HL-60 (cell line): ENCODE results near the gene RTP5.

ENCODE experiments used
- DNase-seq, 2 experiments: peaks; one replicate each; pipeline ENCODE4 v3.0.0-alpha.2; 2010 to 2020; ENCODE audit warnings: low read depth in 1 of 2, low spot score in 1 of 2
- H3K27ac ChIP-seq: fragments of 250-450 bp; sonication (Bioruptor Pico); replicated peaks from 2 replicates; pipeline ENCODE4 v1.5.1; 2020; ENCODE audit warnings: mild to moderate bottlenecking, moderate library complexity
- H3K27me3 ChIP-seq: fragments of 250-450 bp; sonication (Bioruptor Pico); 2 replicates; pipeline ENCODE4 v1.5.1; 2021; ENCODE audit warnings: mild to moderate bottlenecking, moderate library complexity; ENCODE audit not compliant: insufficient read depth, poor library complexity, severe bottlenecking
- H3K4me3 ChIP-seq: replicated peaks from 2 replicates; pipeline ENCODE4 v1.5.1; 2011; ENCODE audit warnings: mild to moderate bottlenecking, control low read depth, low read length; ENCODE audit not compliant: insufficient read depth
- GABPA ChIP-seq: IDR thresholded peaks from 2 replicates; pipeline ENCODE4 v1.6.1; 2012; ENCODE audit warnings: low read depth
- POLR2AphosphoS5 ChIP-seq: IDR thresholded peaks from 2 replicates; pipeline ENCODE4 v1.6.1; 2012; ENCODE audit warnings: low read depth
- SPI1 ChIP-seq: IDR thresholded peaks from 2 replicates; pipeline ENCODE4 v1.6.1; 2012; ENCODE audit warnings: low read depth, mild to moderate bottlenecking, borderline replicate concordance
- TF ChIP-seq, protein P1 (sequence below): IDR thresholded peaks from one replicate; pipeline ENCODE4 v1.5.1; 2011; ENCODE audit warnings: low read length, control low read depth, inconsistent platforms; ENCODE audit not compliant: insufficient read depth
- TF ChIP-seq, protein P2 (sequence below): IDR thresholded peaks from 2 replicates; pipeline ENCODE4 v1.6.1; 2012; ENCODE audit warnings: low read depth; ENCODE audit not compliant: insufficient replicate concordance

RTP5 gene

DNA sequence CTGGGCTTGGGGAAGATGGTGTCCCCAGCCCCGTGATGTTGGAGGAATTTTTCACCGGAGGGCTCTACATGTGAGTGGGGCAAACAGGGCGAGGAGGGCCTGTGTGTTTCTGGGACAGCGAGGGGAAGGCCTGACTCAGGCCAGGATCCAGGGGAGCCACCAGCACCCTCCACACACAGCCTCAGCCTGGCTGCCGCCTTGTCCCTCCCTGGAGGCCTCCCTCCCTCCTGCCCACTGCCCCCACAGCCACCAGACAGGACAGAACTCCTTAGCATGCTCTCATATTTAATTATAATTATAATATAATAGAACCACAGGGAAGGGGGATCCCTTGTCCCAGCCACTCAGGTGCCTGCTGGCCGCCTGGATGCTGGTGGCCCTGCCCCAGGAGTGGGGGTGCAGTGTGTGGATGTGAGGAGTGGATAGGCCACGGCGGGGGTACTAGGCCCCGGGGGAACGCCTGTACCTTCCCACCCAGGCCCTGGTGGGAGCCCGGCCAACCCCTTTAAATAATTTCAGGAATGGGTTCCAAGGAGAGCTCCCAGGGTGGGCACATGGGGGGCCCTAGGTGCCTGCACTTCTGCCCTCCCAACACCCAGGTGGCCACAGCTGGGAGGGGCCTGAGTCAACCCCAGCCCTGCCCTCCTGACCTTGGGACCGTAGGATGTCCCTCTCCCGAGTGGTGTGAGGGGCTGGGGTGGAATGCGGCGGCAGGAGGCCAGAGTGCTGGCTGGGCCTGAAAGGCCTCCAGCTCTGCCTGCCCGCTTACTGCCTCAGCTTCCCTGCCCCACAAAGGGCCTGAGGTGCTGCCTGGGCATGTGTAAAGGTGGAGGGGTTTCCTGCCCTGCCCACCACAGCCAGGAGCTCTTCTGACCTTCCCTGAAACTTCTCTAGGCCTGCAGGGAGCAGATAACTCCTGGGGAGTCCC is 19.6 kb upstream of the RTP5 start:
- TF ChIP-seq, protein P1, sequence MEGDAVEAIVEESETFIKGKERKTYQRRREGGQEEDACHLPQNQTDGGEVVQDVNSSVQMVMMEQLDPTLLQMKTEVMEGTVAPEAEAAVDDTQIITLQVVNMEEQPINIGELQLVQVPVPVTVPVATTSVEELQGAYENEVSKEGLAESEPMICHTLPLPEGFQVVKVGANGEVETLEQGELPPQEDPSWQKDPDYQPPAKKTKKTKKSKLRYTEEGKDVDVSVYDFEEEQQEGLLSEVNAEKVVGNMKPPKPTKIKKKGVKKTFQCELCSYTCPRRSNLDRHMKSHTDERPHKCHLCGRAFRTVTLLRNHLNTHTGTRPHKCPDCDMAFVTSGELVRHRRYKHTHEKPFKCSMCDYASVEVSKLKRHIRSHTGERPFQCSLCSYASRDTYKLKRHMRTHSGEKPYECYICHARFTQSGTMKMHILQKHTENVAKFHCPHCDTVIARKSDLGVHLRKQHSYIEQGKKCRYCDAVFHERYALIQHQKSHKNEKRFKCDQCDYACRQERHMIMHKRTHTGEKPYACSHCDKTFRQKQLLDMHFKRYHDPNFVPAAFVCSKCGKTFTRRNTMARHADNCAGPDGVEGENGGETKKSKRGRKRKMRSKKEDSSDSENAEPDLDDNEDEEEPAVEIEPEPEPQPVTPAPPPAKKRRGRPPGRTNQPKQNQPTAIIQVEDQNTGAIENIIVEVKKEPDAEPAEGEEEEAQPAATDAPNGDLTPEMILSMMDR, result no peak
- TF ChIP-seq, protein P2, sequence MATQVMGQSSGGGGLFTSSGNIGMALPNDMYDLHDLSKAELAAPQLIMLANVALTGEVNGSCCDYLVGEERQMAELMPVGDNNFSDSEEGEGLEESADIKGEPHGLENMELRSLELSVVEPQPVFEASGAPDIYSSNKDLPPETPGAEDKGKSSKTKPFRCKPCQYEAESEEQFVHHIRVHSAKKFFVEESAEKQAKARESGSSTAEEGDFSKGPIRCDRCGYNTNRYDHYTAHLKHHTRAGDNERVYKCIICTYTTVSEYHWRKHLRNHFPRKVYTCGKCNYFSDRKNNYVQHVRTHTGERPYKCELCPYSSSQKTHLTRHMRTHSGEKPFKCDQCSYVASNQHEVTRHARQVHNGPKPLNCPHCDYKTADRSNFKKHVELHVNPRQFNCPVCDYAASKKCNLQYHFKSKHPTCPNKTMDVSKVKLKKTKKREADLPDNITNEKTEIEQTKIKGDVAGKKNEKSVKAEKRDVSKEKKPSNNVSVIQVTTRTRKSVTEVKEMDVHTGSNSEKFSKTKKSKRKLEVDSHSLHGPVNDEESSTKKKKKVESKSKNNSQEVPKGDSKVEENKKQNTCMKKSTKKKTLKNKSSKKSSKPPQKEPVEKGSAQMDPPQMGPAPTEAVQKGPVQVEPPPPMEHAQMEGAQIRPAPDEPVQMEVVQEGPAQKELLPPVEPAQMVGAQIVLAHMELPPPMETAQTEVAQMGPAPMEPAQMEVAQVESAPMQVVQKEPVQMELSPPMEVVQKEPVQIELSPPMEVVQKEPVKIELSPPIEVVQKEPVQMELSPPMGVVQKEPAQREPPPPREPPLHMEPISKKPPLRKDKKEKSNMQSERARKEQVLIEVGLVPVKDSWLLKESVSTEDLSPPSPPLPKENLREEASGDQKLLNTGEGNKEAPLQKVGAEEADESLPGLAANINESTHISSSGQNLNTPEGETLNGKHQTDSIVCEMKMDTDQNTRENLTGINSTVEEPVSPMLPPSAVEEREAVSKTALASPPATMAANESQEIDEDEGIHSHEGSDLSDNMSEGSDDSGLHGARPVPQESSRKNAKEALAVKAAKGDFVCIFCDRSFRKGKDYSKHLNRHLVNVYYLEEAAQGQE, result no peak
- TF ChIP-seq GABPA, result no peak
- TF ChIP-seq SPI1, result no peak
- TF ChIP-seq POLR2AphosphoS5, result no peak
- no peak overlapping the region for H3K27ac ChIP-seq
- DNase-seq, result no peak
- H3K27me3 ChIP-seq, result peaks cover 1% of the 10 kb centered on the region
- no peak overlapping the region for H3K4me3 ChIP-seq

DNA sequence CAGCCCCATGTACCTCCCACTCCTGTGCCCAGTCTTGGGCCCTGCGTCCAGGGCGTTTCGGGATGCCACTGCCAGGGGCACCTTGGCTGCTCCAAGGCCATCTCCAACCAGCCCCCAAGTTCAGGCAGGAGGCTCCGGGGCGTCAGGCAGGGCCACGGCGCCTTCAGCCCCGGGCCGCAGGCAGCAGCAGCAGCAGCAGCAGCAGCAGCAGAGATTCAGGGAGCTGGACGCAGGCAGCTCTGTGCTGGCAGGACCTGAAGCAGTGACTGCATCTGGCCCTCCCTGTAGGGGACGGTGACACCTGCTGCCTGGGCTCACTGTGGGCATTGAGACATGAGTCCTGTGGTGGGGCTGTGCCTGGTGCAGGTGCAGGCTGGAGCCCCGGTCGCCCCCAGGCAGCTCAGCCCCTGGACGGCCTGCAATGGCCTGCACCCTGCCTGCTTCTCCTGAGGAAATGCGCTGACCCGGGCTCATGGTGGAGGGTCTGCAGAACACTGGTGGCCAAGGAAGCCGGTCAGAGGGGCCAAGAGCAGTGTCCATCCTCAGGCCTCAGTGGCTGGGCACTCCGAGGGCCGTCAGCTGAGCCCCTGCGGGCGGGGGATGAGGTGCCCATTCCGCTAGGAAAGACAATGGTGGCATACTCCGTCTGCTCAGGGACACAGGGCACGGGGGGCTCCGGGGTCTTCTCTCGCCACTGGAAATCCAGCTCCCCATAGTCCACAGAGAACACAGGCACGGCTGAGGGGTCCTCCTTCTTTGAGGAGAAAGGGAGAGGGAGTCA is 18.8 kb upstream of the RTP5 start:
- H3K27me3 ChIP-seq, result no peaks in the 10 kb centered on the region
- no peak for DNase-seq
- TF ChIP-seq GABPA (no peak), SPI1 (no peak), POLR2AphosphoS5 (no peak)
- TF ChIP-seq, protein P2, result no peak
- TF ChIP-seq, protein P1, result no peak
- no peak overlapping the region for H3K4me3 ChIP-seq
- no peak overlapping the region for H3K27ac ChIP-seq

DNA sequence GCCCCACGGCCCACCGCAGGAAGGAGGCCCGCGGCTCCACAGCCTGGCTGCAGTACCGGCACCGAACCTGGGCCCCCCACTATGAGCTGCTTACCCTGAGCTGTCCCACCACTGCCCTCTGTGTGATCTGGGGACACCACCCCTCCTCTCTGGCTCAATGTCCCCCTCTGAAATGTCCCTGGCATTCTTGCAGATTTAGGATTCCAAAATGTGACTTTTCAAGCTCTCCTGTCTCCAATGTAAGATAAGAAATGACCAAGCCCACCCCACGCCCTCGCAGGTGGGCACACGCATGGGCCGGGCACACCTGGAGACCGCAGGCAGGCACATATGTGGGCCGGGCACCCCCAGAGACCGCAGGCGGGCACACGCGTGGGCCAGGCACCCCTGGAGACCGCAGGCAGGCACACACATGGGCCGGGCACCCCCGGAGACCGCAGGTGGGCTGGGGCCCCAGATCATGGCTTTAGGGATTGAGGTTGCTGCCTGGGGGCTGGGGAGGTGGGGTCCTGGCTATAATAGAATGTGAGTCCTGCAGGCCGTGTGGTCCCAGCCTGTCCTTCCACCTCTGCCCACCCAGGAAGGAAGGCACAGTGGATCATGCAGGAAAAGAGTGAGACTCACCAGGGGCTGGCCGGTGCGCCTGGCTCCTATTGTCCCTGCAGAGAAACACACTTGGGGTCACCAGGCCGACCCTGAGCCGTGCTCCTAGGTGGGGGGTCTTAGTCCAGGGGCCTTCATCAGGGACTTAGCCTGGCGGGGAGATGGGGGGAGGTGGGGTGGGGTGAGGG is 18.0 kb upstream of the RTP5 start:
- Histone ChIP-seq H3K27me3 (no peaks in the 10 kb centered on the region), H3K4me3 (no peak overlapping the region), H3K27ac (no peak overlapping the region)
- TF ChIP-seq POLR2AphosphoS5 (no peak), SPI1 (no peak), GABPA (no peak)
- TF ChIP-seq, protein P2, result no peak
- TF ChIP-seq, protein P1, result no peak
- DNase-seq, result no peak
